Panc1 (cell line): ENCODE data around the gene MEI4. TPM values are rescaled to one million over a fixed set of nuclear protein-coding genes. Genes with fewer than 3 reads are reported as not detected.

ENCODE experiments used
- ATAC-seq: fragments of 200-7000 bp; cut with Tn5 transposase; 2 replicates; pipeline ENCODE4 v1.9.1; 2020; ENCODE audit warnings: mild to moderate bottlenecking, moderate library complexity
- BruUV-seq: library from RNA; stranded (reverse); fragments of 400-500 nt; replicated peaks from 2 replicates; lab custom pipeline; 2021; lab: Mats Ljungman, UMichigan
- CTCF ChIA-PET: fragments of 300-600 bp; sonication (Branson Sonifier 250); formaldehyde crosslinking; loops from one replicate; lab custom pipeline; 2022; ENCODE audit warnings: antibody characterized with exemption; lab: Charles Lee
- POLR2A ChIA-PET: fragments of 300-600 bp; sonication (Branson Sonifier 250); formaldehyde crosslinking; loops from one replicate; lab custom pipeline; 2022; ENCODE audit warnings: antibody characterized with exemption; lab: Charles Lee
- DNase-seq: peaks from one replicate; pipeline ENCODE4 v3.0.0-alpha.2; 2010; ENCODE audit warnings: low read depth, low spot score
- H3K27ac ChIP-seq: 2 replicates; pipeline ENCODE4 v1.5.1; 2011; ENCODE audit warnings: mild to moderate bottlenecking, low read length, inconsistent platforms
- H3K27me3 ChIP-seq: fragments of 200-500 bp; sonication (Bioruptor generic); 2 replicates; pipeline ENCODE4 v1.6.0; 2014; ENCODE audit warnings: low read length, inconsistent platforms; ENCODE audit not compliant: control insufficient read depth, insufficient read depth
- H3K36me3 ChIP-seq: fragments of 200-500 bp; sonication (Bioruptor generic); 2 replicates; pipeline ENCODE4 v1.5.1; 2014; ENCODE audit warnings: inconsistent platforms, mild to moderate bottlenecking, low read length, moderate library complexity; ENCODE audit not compliant: control insufficient read depth, insufficient read depth
- H3K4me1 ChIP-seq: 2 replicates; pipeline ENCODE4 v1.5.1; 2011; ENCODE audit warnings: inconsistent platforms, mild to moderate bottlenecking, low read length, moderate library complexity; ENCODE audit not compliant: control insufficient read depth, insufficient read depth
- H3K4me3 ChIP-seq, 2 experiments: 2 replicates each; pipeline ENCODE4 v1.5.1; 2011 to 2012; ENCODE audit warnings: low read depth in 2 of 2, low read length in 2 of 2, mild to moderate bottlenecking in 2 of 2, inconsistent platforms in 1 of 2, moderate library complexity in 1 of 2
- H3K9me3 ChIP-seq: fragments of 200-500 bp; sonication (Bioruptor generic); 2 replicates; pipeline ENCODE4 v1.5.1; 2014; ENCODE audit warnings: low read depth, mild to moderate bottlenecking, inconsistent platforms, low read length, moderate library complexity; ENCODE audit not compliant: control insufficient read depth, insufficient read depth
- CTCF ChIP-seq: fragments of 450-650 bp; IDR thresholded peaks from 2 replicates; pipeline ENCODE4 v1.5.1; 2017; ENCODE audit warnings: mild to moderate bottlenecking
- POLR2AphosphoS5 ChIP-seq: IDR thresholded peaks from 2 replicates; pipeline ENCODE4 v1.6.1; 2012; ENCODE audit warnings: mild to moderate bottlenecking, low read depth, low read length, moderate library complexity
- REST ChIP-seq, 2 experiments: IDR thresholded peaks; 2 replicates each; pipeline ENCODE4 v1.6.1; 2011 to 2012; ENCODE audit warnings: low read depth in 2 of 2, control low read depth in 1 of 2, low read length in 1 of 2, mild to moderate bottlenecking in 1 of 2, moderate library complexity in 1 of 2; ENCODE audit not compliant: insufficient read depth in 1 of 2
- SIN3A ChIP-seq: IDR thresholded peaks from 2 replicates; pipeline ENCODE4 v1.6.1; 2012; ENCODE audit warnings: low read depth, mild to moderate bottlenecking, low read length, moderate library complexity, borderline replicate concordance; ENCODE audit not compliant: insufficient read depth
- TCF7L2 ChIP-seq: IDR thresholded peaks from 2 replicates; pipeline ENCODE4 v1.6.1; 2011; ENCODE audit warnings: mild to moderate bottlenecking, low read depth, low read length, inconsistent platforms
- in situ Hi-C: cut with HindIII; loops from 2 replicates; pipeline ENCODE4 v1.10.0; 2016; ENCODE audit warnings: low sequenced_read_pairs, low pct_unique_long_range_greater_than_20kb
- intact Hi-C: fragments of 100-400 bp; cut with micrococcal nuclease; formaldehyde crosslinking; loops from one replicate; pipeline ENCODE4 v1.10.0; 2022; ENCODE audit not compliant: unreplicated experiment
- total RNA-seq: library from RNA; stranded (reverse); gene quantifications from one replicate; pipeline ENCODE4 v1.2.1, GENCODE V29; 2021; ENCODE audit not compliant: unreplicated experiment

The MEI4 gene
- total RNA-seq, 1 experiment from 2014 or later, result 0.05 TPM

GRCh38 chr6:77774457-77774856, 121.6 kb downstream of the MEI4 start:
- no peaks in the 10 kb centered on the region for H3K9me3 ChIP-seq
- no peaks in the 10 kb centered on the region for H3K36me3 ChIP-seq
- POLR2A ChIA-PET, result no interaction called here
- BruUV-seq, result no TSS peak
- in situ Hi-C loops, result no loop called here
- intact Hi-C loops, result no loop called here
- no peak for DNase-seq
- no peaks in the 10 kb centered on the region for H3K4me1 ChIP-seq
- no peak overlapping the region for H3K4me3 ChIP-seq
- TF ChIP-seq REST (IDR thresholded peaks at IDR 0.05; ENCODE audit: insufficient read depth in 1 of 2, low read depth in 2 of 2, low read length in 1 of 2) (no peak), TCF7L2 (no peak)
- H3K27ac ChIP-seq, result no peak overlapping the region
- CTCF ChIA-PET, result no interaction called here
- no peak for ATAC-seq
- H3K27me3 ChIP-seq, result no peaks in the 10 kb centered on the region

- no peak overlapping the region for H3K4me3 ChIP-seq
- ATAC-seq (no peak), DNase-seq (no peak)
- intact Hi-C loops (no loop called here), in situ Hi-C loops (no loop called here)
- ChIA-PET CTCF (no interaction called here), POLR2A (no interaction called here)
- no TSS peak for BruUV-seq
- no peaks in the 10 kb centered on the region for H3K9me3 ChIP-seq
- TF ChIP-seq CTCF (no peak), POLR2AphosphoS5 (no peak), REST (IDR thresholded peaks at IDR 0.05; ENCODE audit: insufficient read depth in 1 of 2, low read depth in 2 of 2, low read length in 1 of 2) (no peak), SIN3A (no peak), TCF7L2 (no peak)
- no peak overlapping the region for H3K27ac ChIP-seq
- no peaks in the 10 kb centered on the region for H3K36me3 ChIP-seq
- no peaks in the 10 kb centered on the region for H3K4me1 ChIP-seq
- H3K27me3 ChIP-seq, result no peaks in the 10 kb centered on the region
Measured at GRCh38 chr6:77776441-77776840, 123.6 kb downstream of the MEI4 start.
